ENCODE results near the gene MBD2.

MBD2 gene

GRCh38 chr18:54192900-54193299, 31.6 kb downstream of the MBD2 start:
- no peak for DNase-seq

GRCh38 chr18:54192415-54192814, 32.1 kb downstream of the MBD2 start:
- DNase-seq: no peak

GRCh38 chr18:54191352-54191751, 33.1 kb downstream of the MBD2 start:
- no peak for DNase-seq

GRCh38 chr18:54187372-54187771, 37.1 kb downstream of the MBD2 start:
- DNase-seq: no peak

GRCh38 chr18:54184836-54185235, 39.6 kb downstream of the MBD2 start:
- DNase-seq: no peak

GRCh38 chr18:54183390-54183789, 41.1 kb downstream of the MBD2 start:
- no peak for DNase-seq

GRCh38 chr18:54181856-54182602, 42.4 kb downstream of the MBD2 start:
- DNase-seq: no peak

GRCh38 chr18:54173980-54174630, 50.4 kb downstream of the MBD2 start:
- DNase-seq: no peak

GRCh38 chr18:54173250-54173649, 51.2 kb downstream of the MBD2 start:
- no peak for DNase-seq

GRCh38 chr18:54169431-54170403, 54.8 kb downstream of the MBD2 start:
- DNase-seq: no peak

- DNase-seq: no peak
Measured at GRCh38 chr18:54165450-54165849, 59.0 kb downstream of the MBD2 start.

- no peak for DNase-seq
Measured at GRCh38 chr18:54163453-54163852, 61.0 kb downstream of the MBD2 start.

- DNase-seq: no peak
Measured at GRCh38 chr18:54162431-54162830, 62.0 kb downstream of the MBD2 start.

GRCh38 chr18:54161267-54161666, 63.2 kb downstream of the MBD2 start:
- DNase-seq: no peak

GRCh38 chr18:54159906-54160305, 64.6 kb downstream of the MBD2 start:
- DNase-seq: no peak

GRCh38 chr18:54157646-54158385, 66.7 kb downstream of the MBD2 start:
- no peak for DNase-seq

- no peak for DNase-seq
Measured at GRCh38 chr18:54155412-54155811, 69.1 kb downstream of the MBD2 start.

- no peak for DNase-seq
Measured at GRCh38 chr18:54154231-54154630, 70.2 kb downstream of the MBD2 start.

GRCh38 chr18:54151376-54151775, 73.1 kb downstream of the MBD2 start:
- no peak for DNase-seq

GRCh38 chr18:54150226-54150625, 74.2 kb downstream of the MBD2 start:
- no peak for DNase-seq

GRCh38 chr18:54149078-54149697, 75.3 kb downstream of the MBD2 start:
- no peak for DNase-seq

GRCh38 chr18:54148678-54149077, 75.8 kb downstream of the MBD2 start:
- no peak for DNase-seq
